Measurements from ENCODE around the gene TLE3.
"Not testable (repeated sequence)": the region's sequence is repeated elsewhere in the genome, so short reads cannot be mapped to it uniquely, and the experiment has no call there.

The TLE3 gene

GRCh38 chr15:70126362-70126761 is 28.6 kb upstream of the TLE3 start:
- H3K4me2 ChIP-seq, result peak overlapping the region; percentile 51
- H3K9ac ChIP-seq, result no peak overlapping the region
- peaks cover 17% of the 10 kb centered on the region; the same call in 1 of the 2 replicates for H4K20me1 ChIP-seq
- H3K4me3 ChIP-seq, result no peak overlapping the region
- peaks cover 30% of the 10 kb centered on the region for H3K4me1 ChIP-seq
- H3K9me3 ChIP-seq, result no peaks in the 10 kb centered on the region
- no peaks in the 10 kb centered on the region for H3K36me3 ChIP-seq
- TF ChIP-seq Cebpa-rat (IDR thresholded peaks at IDR 0.05), result no peak
- H3K27ac ChIP-seq, result no peak overlapping the region
- H3K27me3 ChIP-seq, result peaks cover 12% of the 10 kb centered on the region

- Histone ChIP-seq H4K20me1 (peaks cover 17% of the 10 kb centered on the region; the same call in 1 of the 2 replicates), H3K4me2 (peak overlapping the region; percentile 51), H3K4me1 (peaks cover 30% of the 10 kb centered on the region), H3K27me3 (peaks cover 12% of the 10 kb centered on the region), H3K27ac (no peak overlapping the region), H3K4me3 (no peak overlapping the region), H3K9ac (no peak overlapping the region), H3K9me3 (no peaks in the 10 kb centered on the region), H3K36me3 (no peaks in the 10 kb centered on the region)
- no peak for TF ChIP-seq Cebpa-rat (IDR thresholded peaks at IDR 0.05)
Observed at GRCh38 chr15:70125605-70126004, 27.9 kb upstream of the TLE3 start.

- Histone ChIP-seq H3K4me2 (no peak overlapping the region), H3K36me3 (no peaks in the 10 kb centered on the region), H3K27me3 (peaks cover 12% of the 10 kb centered on the region), H3K4me3 (no peak overlapping the region), H3K9ac (no peak overlapping the region), H3K9me3 (no peaks in the 10 kb centered on the region), H3K4me1 (peaks cover 18% of the 10 kb centered on the region), H4K20me1 (peaks cover 17% of the 10 kb centered on the region; the same call in 1 of the 2 replicates), H3K27ac (no peak overlapping the region)
- TF ChIP-seq Cebpa-rat (IDR thresholded peaks at IDR 0.05), result no peak
Observed at GRCh38 chr15:70121624-70122302, 24.0 kb upstream of the TLE3 start.

GRCh38 chr15:70120958-70121623 is 23.4 kb upstream of the TLE3 start:
- TF ChIP-seq Cebpa-rat (IDR thresholded peaks at IDR 0.05), result no peak
- no peaks in the 10 kb centered on the region for H3K9me3 ChIP-seq
- peaks cover 12% of the 10 kb centered on the region for H3K4me1 ChIP-seq
- peaks cover 11% of the 10 kb centered on the region; the same call in 1 of the 2 replicates for H4K20me1 ChIP-seq
- H3K4me3 ChIP-seq, result no peak overlapping the region
- no peak overlapping the region for H3K4me2 ChIP-seq
- H3K27ac ChIP-seq, result no peak overlapping the region
- H3K36me3 ChIP-seq, result no peaks in the 10 kb centered on the region
- peaks cover 9% of the 10 kb centered on the region for H3K27me3 ChIP-seq
- H3K9ac ChIP-seq, result no peak overlapping the region

GRCh38 chr15:70119911-70120508 is 22.3 kb upstream of the TLE3 start:
- Histone ChIP-seq H3K9ac (no peak overlapping the region), H4K20me1 (peaks cover under 1% of the 10 kb centered on the region; the same call in 1 of the 2 replicates), H3K27me3 (peaks cover 6% of the 10 kb centered on the region), H3K4me3 (no peak overlapping the region), H3K4me1 (peaks cover under 1% of the 10 kb centered on the region), H3K9me3 (no peaks in the 10 kb centered on the region), H3K27ac (no peak overlapping the region), H3K4me2 (no peak overlapping the region), H3K36me3 (no peaks in the 10 kb centered on the region)
- no peak for TF ChIP-seq Cebpa-rat (IDR thresholded peaks at IDR 0.05)

- Histone ChIP-seq H3K27ac (no peak overlapping the region), H3K4me1 (no peaks in the 10 kb centered on the region), H3K9me3 (no peaks in the 10 kb centered on the region), H3K4me3 (no peak overlapping the region), H3K36me3 (no peaks in the 10 kb centered on the region), H4K20me1 (no peaks in the 10 kb centered on the region; the same call in 1 of the 2 replicates), H3K9ac (no peak overlapping the region), H3K4me2 (no peak overlapping the region), H3K27me3 (peaks cover 4% of the 10 kb centered on the region; the same call in 1 of the 2 replicates)
- no peak for TF ChIP-seq Cebpa-rat (IDR thresholded peaks at IDR 0.05)
Observed at GRCh38 chr15:70118599-70118998, 20.9 kb upstream of the TLE3 start.

GRCh38 chr15:70116317-70116716 is 18.6 kb upstream of the TLE3 start:
- no peaks in the 10 kb centered on the region for H3K4me1 ChIP-seq
- no peak for TF ChIP-seq Cebpa-rat (IDR thresholded peaks at IDR 0.05)
- H3K4me3 ChIP-seq, result no peak overlapping the region
- H3K9ac ChIP-seq, result no peak overlapping the region
- no peaks in the 10 kb centered on the region for H3K27me3 ChIP-seq
- no peaks in the 10 kb centered on the region for H3K36me3 ChIP-seq
- no peaks in the 10 kb centered on the region; the same call in 1 of the 2 replicates for H4K20me1 ChIP-seq
- no peak overlapping the region for H3K27ac ChIP-seq
- H3K4me2 ChIP-seq, result no peak overlapping the region
- no peaks in the 10 kb centered on the region for H3K9me3 ChIP-seq

GRCh38 chr15:70114221-70114620 is 16.5 kb upstream of the TLE3 start:
- Histone ChIP-seq H3K9me3 (no peaks in the 10 kb centered on the region), H4K20me1 (peaks cover 6% of the 10 kb centered on the region; the same call in 1 of the 2 replicates), H3K4me3 (no peak overlapping the region), H3K4me2 (no peak overlapping the region), H3K27me3 (0 out of 2 replicates have a peak, but pooled peaks cover 4% of the 10 kb centered on the region), H3K36me3 (no peaks in the 10 kb centered on the region), H3K9ac (no peak overlapping the region), H3K27ac (no peak overlapping the region), H3K4me1 (no peaks in the 10 kb centered on the region)
- no peak for TF ChIP-seq Cebpa-rat (IDR thresholded peaks at IDR 0.05)

GRCh38 chr15:70113304-70113700 is 15.6 kb upstream of the TLE3 start:
- Histone ChIP-seq H4K20me1 (peaks cover 6% of the 10 kb centered on the region; the same call in 1 of the 2 replicates), H3K9me3 (no peaks in the 10 kb centered on the region), H3K36me3 (no peaks in the 10 kb centered on the region), H3K27me3 (0 out of 2 replicates have a peak, but pooled peaks cover 4% of the 10 kb centered on the region), H3K4me1 (no peaks in the 10 kb centered on the region), H3K9ac (no peak overlapping the region), H3K27ac (no peak overlapping the region), H3K4me3 (no peak overlapping the region), H3K4me2 (no peak overlapping the region)
- no peak for TF ChIP-seq Cebpa-rat (IDR thresholded peaks at IDR 0.05)

- H3K9ac ChIP-seq, H3K27ac ChIP-seq, H3K9me3 ChIP-seq, H3K27me3 ChIP-seq, H4K20me1 ChIP-seq, H3K4me2 ChIP-seq, H3K4me1 ChIP-seq, H3K36me3 ChIP-seq, H3K4me3 ChIP-seq: not testable (repeated sequence)
Observed at GRCh38 chr15:70112572-70113303, 15.0 kb upstream of the TLE3 start.

Measured in BLaER1 (cell line).